ENCODE results near the gene HLCS. TPM values are rescaled to one million over a fixed set of nuclear protein-coding genes. Genes with fewer than 3 reads are reported as not detected.

HLCS gene
- total RNA-seq, 1 donor = 59.7 TPM

- H3K27ac ChIP-seq (ENCODE audit: low read depth, low read length) = no peak overlapping the region
- no peak for TF ChIP-seq CTCF (IDR thresholded peaks at IDR 0.05; ENCODE audit: extremely low read depth, low read depth, low read length)
- H3K4me3 ChIP-seq (ENCODE audit: insufficient read depth, low read length) = no peak overlapping the region
- H3K4me1 ChIP-seq (ENCODE audit: insufficient read depth, low read length) = no peaks in the 10 kb centered on the region
- H3K27me3 ChIP-seq (ENCODE audit: insufficient read depth, low read length) = no peaks in the 10 kb centered on the region
- H3K79me2 ChIP-seq (ENCODE audit: insufficient read depth, low read length) = no peaks in the 10 kb centered on the region
- peaks cover 10% of the 10 kb centered on the region for H4K20me1 ChIP-seq (ENCODE audit: insufficient read depth, low read length)
- no peaks in the 10 kb centered on the region for H3K9me3 ChIP-seq (ENCODE audit: low read depth, low read length)
- H3K36me3 ChIP-seq (ENCODE audit: insufficient read depth, low read length) = no peaks in the 10 kb centered on the region
- no peak overlapping the region for H3K4me2 ChIP-seq (ENCODE audit: insufficient read depth, low read length)
- no peak for DNase-seq (ENCODE audit: insufficient read length, low spot score, missing footprints)
- H2AFZ ChIP-seq (ENCODE audit: low read length) = no peak overlapping the region
Observed at GRCh38 chr21:36815284-36815683, 151.2 kb downstream of the HLCS start.

GRCh38 chr21:36813052-36813451 is 153.4 kb downstream of the HLCS start:
- H3K4me1 ChIP-seq (ENCODE audit: insufficient read depth, low read length) = no peaks in the 10 kb centered on the region
- no peaks in the 10 kb centered on the region for H3K36me3 ChIP-seq (ENCODE audit: insufficient read depth, low read length)
- H2AFZ ChIP-seq (ENCODE audit: low read length) = no peak overlapping the region
- H3K79me2 ChIP-seq (ENCODE audit: insufficient read depth, low read length) = no peaks in the 10 kb centered on the region
- H3K4me2 ChIP-seq (ENCODE audit: insufficient read depth, low read length) = no peak overlapping the region
- H3K27ac ChIP-seq (ENCODE audit: low read depth, low read length) = no peak overlapping the region
- H3K9me3 ChIP-seq (ENCODE audit: low read depth, low read length) = no peaks in the 10 kb centered on the region
- TF ChIP-seq CTCF (IDR thresholded peaks at IDR 0.05; ENCODE audit: extremely low read depth, low read depth, low read length) = no peak
- H3K4me3 ChIP-seq (ENCODE audit: insufficient read depth, low read length) = no peak overlapping the region
- no peaks in the 10 kb centered on the region for H3K27me3 ChIP-seq (ENCODE audit: insufficient read depth, low read length)
- H4K20me1 ChIP-seq (ENCODE audit: insufficient read depth, low read length) = peaks cover 6% of the 10 kb centered on the region
- no peak for DNase-seq (ENCODE audit: insufficient read length, low spot score, missing footprints)

- Histone ChIP-seq H3K27ac (ENCODE audit: low read depth, low read length) (no peak overlapping the region), H3K4me1 (ENCODE audit: insufficient read depth, low read length) (no peaks in the 10 kb centered on the region), H3K4me3 (ENCODE audit: insufficient read depth, low read length) (no peak overlapping the region), H2AFZ (ENCODE audit: low read length) (no peak overlapping the region), H3K79me2 (ENCODE audit: insufficient read depth, low read length) (no peaks in the 10 kb centered on the region), H3K27me3 (ENCODE audit: insufficient read depth, low read length) (no peaks in the 10 kb centered on the region), H3K36me3 (ENCODE audit: insufficient read depth, low read length) (no peaks in the 10 kb centered on the region), H3K9me3 (ENCODE audit: low read depth, low read length) (no peaks in the 10 kb centered on the region), H4K20me1 (ENCODE audit: insufficient read depth, low read length) (peaks cover 4% of the 10 kb centered on the region), H3K4me2 (ENCODE audit: insufficient read depth, low read length) (no peak overlapping the region)
- no peak for DNase-seq (ENCODE audit: insufficient read length, low spot score, missing footprints)
- no peak for TF ChIP-seq CTCF (IDR thresholded peaks at IDR 0.05; ENCODE audit: extremely low read depth, low read depth, low read length)
Observed at GRCh38 chr21:36811762-36812161, 154.7 kb downstream of the HLCS start.

- no peak for DNase-seq (ENCODE audit: insufficient read length, low spot score, missing footprints)
- no peaks in the 10 kb centered on the region for H3K27me3 ChIP-seq (ENCODE audit: insufficient read depth, low read length)
- no peaks in the 10 kb centered on the region for H3K79me2 ChIP-seq (ENCODE audit: insufficient read depth, low read length)
Observed at GRCh38 chr21:36810443-36810842, 156.0 kb downstream of the HLCS start.

More at GRCh38 chr21:36810443-36810842, 156.0 kb downstream of the HLCS start:
- Histone ChIP-seq H3K9me3 (ENCODE audit: low read depth, low read length) (no peaks in the 10 kb centered on the region), H3K27ac (ENCODE audit: low read depth, low read length) (no peak overlapping the region), H3K4me1 (ENCODE audit: insufficient read depth, low read length) (no peaks in the 10 kb centered on the region), H3K4me3 (ENCODE audit: insufficient read depth, low read length) (no peak overlapping the region), H3K4me2 (ENCODE audit: insufficient read depth, low read length) (no peak overlapping the region), H4K20me1 (ENCODE audit: insufficient read depth, low read length) (no peaks in the 10 kb centered on the region), H3K36me3 (ENCODE audit: insufficient read depth, low read length) (no peaks in the 10 kb centered on the region), H2AFZ (ENCODE audit: low read length) (no peak overlapping the region)
- TF ChIP-seq CTCF (IDR thresholded peaks at IDR 0.05; ENCODE audit: extremely low read depth, low read depth, low read length) = no peak

Data from osteoblast (primary cell).